DMS153 (cell line): ENCODE results near the gene ZNF648.
A peak's percentile ranks its signal among the peaks of the same experiment; 100 is the strongest.
"Not testable (repeated sequence)": the region's sequence is repeated elsewhere in the genome, so short reads cannot be mapped to it uniquely, and the experiment has no call there.

Experiments
- DNase-seq: peaks from one replicate; lab custom pipeline; 2025; lab: John Stamatoyannopoulos, UW

ZNF648 gene

GRCh38 chr1:182071924-182072323 lies 10.4 kb upstream of the ZNF648 start:
- no peak for DNase-seq

- peak; percentile 70 for DNase-seq
Measured at GRCh38 chr1:182069028-182069466, 7.5 kb upstream of the ZNF648 start.

GRCh38 chr1:182066934-182067333 lies 5.4 kb upstream of the ZNF648 start:
- no peak for DNase-seq

- DNase-seq, result no peak
Measured at GRCh38 chr1:182065126-182065845, 3.8 kb upstream of the ZNF648 start.

GRCh38 chr1:182064611-182065010 lies 3.1 kb upstream of the ZNF648 start:
- no peak for DNase-seq

GRCh38 chr1:182062223-182062622 lies 711 bp upstream of the ZNF648 start:
- DNase-seq, result no peak

- DNase-seq, result no peak
Measured at GRCh38 chr1:182060877-182061276, 635 bp downstream of the ZNF648 start.

- no peak for DNase-seq
Measured at GRCh38 chr1:182059936-182060335, 1.6 kb downstream of the ZNF648 start.

GRCh38 chr1:182056601-182057366 lies 4.7 kb downstream of the ZNF648 start:
- no peak for DNase-seq

- DNase-seq, result peak; percentile 22
Measured at GRCh38 chr1:182054698-182055326, 6.7 kb downstream of the ZNF648 start.

GRCh38 chr1:182052355-182052754 lies 9.2 kb downstream of the ZNF648 start:
- DNase-seq, result no peak

GRCh38 chr1:182051938-182052337 lies 9.6 kb downstream of the ZNF648 start:
- no peak for DNase-seq

GRCh38 chr1:182050481-182051448 lies 10.7 kb downstream of the ZNF648 start:
- DNase-seq, result no peak

GRCh38 chr1:182048562-182048961 lies 12.9 kb downstream of the ZNF648 start:
- no peak for DNase-seq

- no peak for DNase-seq
Measured at GRCh38 chr1:182046763-182047162, 14.7 kb downstream of the ZNF648 start.

- DNase-seq, result not testable (repeated sequence)
Measured at GRCh38 chr1:182045481-182045880, 16.0 kb downstream of the ZNF648 start.

GRCh38 chr1:182041615-182042014 lies 19.9 kb downstream of the ZNF648 start:
- DNase-seq, result no peak

- no peak for DNase-seq
Measured at GRCh38 chr1:182038220-182038619, 23.3 kb downstream of the ZNF648 start.

- no peak for DNase-seq
Measured at GRCh38 chr1:182035097-182035770, 26.3 kb downstream of the ZNF648 start.

- DNase-seq, result no peak
Measured at GRCh38 chr1:182032251-182032650, 29.3 kb downstream of the ZNF648 start.
